Smooth muscle cell (in vitro differentiated cells): ENCODE results near the gene C22orf15. TPM values are rescaled to one million over a fixed set of nuclear protein-coding genes. Genes with fewer than 3 reads are reported as not detected.
A peak's percentile ranks its signal among the peaks of the same experiment; 100 is the strongest.

Source experiments
- DNase-seq: peaks from one replicate; lab custom pipeline; 2025; ENCODE audit not compliant: unreplicated experiment; lab: John Stamatoyannopoulos, UW
- H2AFZ ChIP-seq: fragments of 200-600 bp; sonication (generic); 2 replicates; pipeline ENCODE4 v1.6.0; 2016; ENCODE audit warnings: antibody characterized with exemption, low read depth, mild to moderate bottlenecking
- H3F3A ChIP-seq: fragments of 200-600 bp; sonication (generic); 2 replicates; pipeline ENCODE4 v1.6.0; 2017; ENCODE audit warnings: antibody characterized with exemption, low read depth
- H3K27ac ChIP-seq: fragments of 200-600 bp; sonication (generic); 2 replicates; pipeline ENCODE4 v1.5.1; 2016; ENCODE audit warnings: low read depth, mild to moderate bottlenecking
- H3K27me3 ChIP-seq: fragments of 200-600 bp; sonication (generic); 2 replicates; pipeline ENCODE4 v1.6.1; 2016; ENCODE audit warnings: low read depth, mild to moderate bottlenecking
- H3K36me3 ChIP-seq: fragments of 200-600 bp; sonication (generic); 2 replicates; pipeline ENCODE4 v1.5.1; 2016; ENCODE audit warnings: low read depth
- H3K4me1 ChIP-seq: fragments of 200-600 bp; sonication (generic); 2 replicates; pipeline ENCODE4 v1.5.1; 2016; ENCODE audit warnings: low read depth
- H3K4me2 ChIP-seq: fragments of 200-600 bp; sonication (generic); 2 replicates; pipeline ENCODE4 v1.6.0; 2016; ENCODE audit warnings: mild to moderate bottlenecking
- H3K4me3 ChIP-seq: fragments of 200-600 bp; sonication (generic); 2 replicates; pipeline ENCODE4 v1.5.1; 2016; ENCODE audit warnings: mild to moderate bottlenecking
- H3K79me2 ChIP-seq: fragments of 200-600 bp; sonication (generic); 2 replicates; pipeline ENCODE4 v1.6.0; 2016; ENCODE audit warnings: low read depth, mild to moderate bottlenecking
- H3K9ac ChIP-seq: fragments of 200-600 bp; sonication (generic); 2 replicates; pipeline ENCODE4 v1.6.0; 2016; ENCODE audit warnings: low read depth
- H3K9me3 ChIP-seq: fragments of 200-600 bp; sonication (generic); replicated peaks from 2 replicates; pipeline ENCODE4 v1.5.1; 2016; ENCODE audit warnings: low read depth
- H4K20me1 ChIP-seq: fragments of 200-600 bp; sonication (generic); 2 replicates; pipeline ENCODE4 v1.6.0; 2016; ENCODE audit warnings: low read depth
- WGBS: methylation state at CpG from one replicate; pipeline ENCODE4 v1.1.7; 2016; ENCODE audit warnings: low lambda C conversion rate; 5-methylcytosine and 5-hydroxymethylcytosine counted together
- polyA plus RNA-seq: library from polyadenylated mRNA; unstranded; fragments of >200 nt; fragmentation: Nextera tagmentation; extraction: Ambion mirVana; gene quantifications from 2 replicates; pipeline ENCODE4 v1.2.1, GENCODE V29; 2016
- total RNA-seq: library from RNA; depleted of rRNA; stranded (reverse); fragments of >200 nt; gene quantifications from 2 replicates; pipeline ENCODE4 v1.2.3, GENCODE V29; 2014
- TF ChIP-seq, protein P1 (sequence below): fragments of 200-600 bp; sonication (generic); IDR thresholded peaks from 2 replicates; pipeline ENCODE4 v1.5.1; 2017; ENCODE audit warnings: borderline replicate concordance, mild to moderate bottlenecking, antibody characterized with exemption; ENCODE audit not compliant: insufficient read depth, poor library complexity, severe bottlenecking

The C22orf15 gene
- total and polyA plus RNA-seq, 2 experiments from 2014 or later, result 1.5 TPM; not detected in 1

GRCh38 chr22:23803001-23803819 lies 40.4 kb downstream of the C22orf15 start:
- Histone ChIP-seq H3K27ac (no peak overlapping the region), H3K79me2 (no peaks in the 10 kb centered on the region), H3K4me2 (no peak overlapping the region), H4K20me1 (peaks cover 78% of the 10 kb centered on the region), H3K4me1 (no peaks in the 10 kb centered on the region), H3K9me3 (no peaks in the 10 kb centered on the region), H3K27me3 (no peaks in the 10 kb centered on the region), H3K9ac (no peak overlapping the region), H3K36me3 (peaks cover 9% of the 10 kb centered on the region), H3F3A (peaks cover 7% of the 10 kb centered on the region), H3K4me3 (no peak overlapping the region), H2AFZ (no peak overlapping the region)
- 89% methylated on average over 21 of the region's 21 CpGs for WGBS
- no peak for DNase-seq
- TF ChIP-seq, protein P1, sequence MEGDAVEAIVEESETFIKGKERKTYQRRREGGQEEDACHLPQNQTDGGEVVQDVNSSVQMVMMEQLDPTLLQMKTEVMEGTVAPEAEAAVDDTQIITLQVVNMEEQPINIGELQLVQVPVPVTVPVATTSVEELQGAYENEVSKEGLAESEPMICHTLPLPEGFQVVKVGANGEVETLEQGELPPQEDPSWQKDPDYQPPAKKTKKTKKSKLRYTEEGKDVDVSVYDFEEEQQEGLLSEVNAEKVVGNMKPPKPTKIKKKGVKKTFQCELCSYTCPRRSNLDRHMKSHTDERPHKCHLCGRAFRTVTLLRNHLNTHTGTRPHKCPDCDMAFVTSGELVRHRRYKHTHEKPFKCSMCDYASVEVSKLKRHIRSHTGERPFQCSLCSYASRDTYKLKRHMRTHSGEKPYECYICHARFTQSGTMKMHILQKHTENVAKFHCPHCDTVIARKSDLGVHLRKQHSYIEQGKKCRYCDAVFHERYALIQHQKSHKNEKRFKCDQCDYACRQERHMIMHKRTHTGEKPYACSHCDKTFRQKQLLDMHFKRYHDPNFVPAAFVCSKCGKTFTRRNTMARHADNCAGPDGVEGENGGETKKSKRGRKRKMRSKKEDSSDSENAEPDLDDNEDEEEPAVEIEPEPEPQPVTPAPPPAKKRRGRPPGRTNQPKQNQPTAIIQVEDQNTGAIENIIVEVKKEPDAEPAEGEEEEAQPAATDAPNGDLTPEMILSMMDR, result no peak

DNA sequence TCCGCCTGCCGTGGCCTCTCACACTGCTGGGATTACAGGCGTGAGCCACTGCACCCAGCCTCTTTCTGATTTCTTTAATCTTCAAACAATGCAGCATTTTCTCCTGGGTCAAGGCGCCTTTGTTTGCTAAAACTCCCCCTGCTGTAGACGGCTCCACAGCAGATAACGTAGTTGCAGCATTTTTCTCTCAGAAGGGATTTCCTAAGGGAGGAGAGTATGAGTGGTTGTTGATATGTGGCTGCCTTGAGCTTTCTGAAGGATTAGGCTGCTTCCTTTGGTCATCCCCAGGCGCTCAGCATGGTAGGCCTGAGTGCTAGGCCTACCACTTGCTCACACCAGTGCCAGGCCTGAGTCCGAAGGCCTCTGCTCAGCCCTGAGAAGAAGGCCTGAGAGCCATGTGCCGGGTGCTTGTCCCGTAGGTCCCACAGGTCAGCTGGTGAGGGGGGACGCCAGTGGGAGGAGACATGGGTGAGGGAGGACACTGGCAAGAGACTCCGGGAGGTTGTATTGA lies 42.0 kb downstream of the C22orf15 start:
- no peak for DNase-seq
- Histone ChIP-seq H3K27ac (peak overlapping the region; percentile 33), H3K27me3 (no peaks in the 10 kb centered on the region), H3K79me2 (no peaks in the 10 kb centered on the region), H3K9me3 (no peaks in the 10 kb centered on the region), H3K4me1 (no peaks in the 10 kb centered on the region), H2AFZ (no peak overlapping the region), H3F3A (peaks cover 7% of the 10 kb centered on the region), H3K36me3 (peaks cover 9% of the 10 kb centered on the region), H3K9ac (no peak overlapping the region), H4K20me1 (peaks cover 66% of the 10 kb centered on the region), H3K4me3 (no peak overlapping the region), H3K4me2 (no peak overlapping the region)
- TF ChIP-seq, protein P1, result no peak
- 41% methylated on average over 12 of the region's 12 CpGs for WGBS

- Histone ChIP-seq H3K27me3 (no peaks in the 10 kb centered on the region), H3K4me3 (no peak overlapping the region), H4K20me1 (peaks cover 50% of the 10 kb centered on the region), H3K27ac (no peak overlapping the region), H3K4me2 (no peak overlapping the region), H3F3A (peaks cover 12% of the 10 kb centered on the region), H3K36me3 (peaks cover 8% of the 10 kb centered on the region), H3K9me3 (no peaks in the 10 kb centered on the region), H3K4me1 (no peaks in the 10 kb centered on the region), H3K79me2 (no peaks in the 10 kb centered on the region), H2AFZ (no peak overlapping the region), H3K9ac (no peak overlapping the region)
- no peak for DNase-seq
- WGBS, result 94% methylated on average over 1 of the region's 1 CpG
- TF ChIP-seq, protein P1, result no peak
Observed at GRCh38 chr22:23806837-23807236, 44.0 kb downstream of the C22orf15 start.
